GM12864 (cell line): ENCODE data around the gene SOX1.

Experiments
- DNase-seq: peaks from one replicate; pipeline ENCODE4 v3.0.0-alpha.2; 2011; ENCODE audit warnings: low read depth
- H3K4me3 ChIP-seq: 2 replicates; pipeline ENCODE4 v1.5.1; 2011; ENCODE audit warnings: mild to moderate bottlenecking, low read depth, low read length, control low read depth
- TF ChIP-seq, protein P1 (sequence below): IDR thresholded peaks from 2 replicates; pipeline ENCODE4 v1.5.1; 2011; ENCODE audit warnings: low read depth, mild to moderate bottlenecking, moderate library complexity, low read length, control low read depth, inconsistent platforms; ENCODE audit errors: missing control alignments

SOX1 gene

DNA sequence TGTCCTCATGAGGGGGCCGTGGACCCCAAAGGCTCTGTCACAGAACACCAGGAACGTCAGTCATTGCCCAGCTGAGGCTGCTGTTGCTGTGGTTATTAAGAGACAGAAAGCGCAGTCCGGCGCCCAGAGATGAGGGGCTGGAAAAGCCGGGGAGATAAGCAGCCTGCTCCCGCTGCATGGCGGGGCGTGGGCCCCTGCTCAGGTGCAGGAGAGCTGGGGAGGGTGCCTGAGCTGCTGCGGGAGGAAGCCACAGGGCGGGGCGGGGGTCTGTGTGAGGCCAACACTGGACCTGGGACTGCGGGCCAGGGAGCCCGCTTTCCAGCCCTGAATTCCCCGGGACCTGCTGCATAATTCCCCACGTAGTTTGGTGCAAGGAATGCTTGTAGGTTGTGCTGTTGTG, 11.3 kb downstream of the SOX1 start:
- TF ChIP-seq, protein P1, sequence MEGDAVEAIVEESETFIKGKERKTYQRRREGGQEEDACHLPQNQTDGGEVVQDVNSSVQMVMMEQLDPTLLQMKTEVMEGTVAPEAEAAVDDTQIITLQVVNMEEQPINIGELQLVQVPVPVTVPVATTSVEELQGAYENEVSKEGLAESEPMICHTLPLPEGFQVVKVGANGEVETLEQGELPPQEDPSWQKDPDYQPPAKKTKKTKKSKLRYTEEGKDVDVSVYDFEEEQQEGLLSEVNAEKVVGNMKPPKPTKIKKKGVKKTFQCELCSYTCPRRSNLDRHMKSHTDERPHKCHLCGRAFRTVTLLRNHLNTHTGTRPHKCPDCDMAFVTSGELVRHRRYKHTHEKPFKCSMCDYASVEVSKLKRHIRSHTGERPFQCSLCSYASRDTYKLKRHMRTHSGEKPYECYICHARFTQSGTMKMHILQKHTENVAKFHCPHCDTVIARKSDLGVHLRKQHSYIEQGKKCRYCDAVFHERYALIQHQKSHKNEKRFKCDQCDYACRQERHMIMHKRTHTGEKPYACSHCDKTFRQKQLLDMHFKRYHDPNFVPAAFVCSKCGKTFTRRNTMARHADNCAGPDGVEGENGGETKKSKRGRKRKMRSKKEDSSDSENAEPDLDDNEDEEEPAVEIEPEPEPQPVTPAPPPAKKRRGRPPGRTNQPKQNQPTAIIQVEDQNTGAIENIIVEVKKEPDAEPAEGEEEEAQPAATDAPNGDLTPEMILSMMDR: no peak
- no peak overlapping the region for H3K4me3 ChIP-seq
- DNase-seq: no peak

- TF ChIP-seq, protein P1: no peak
- DNase-seq: no peak
- no peak overlapping the region for H3K4me3 ChIP-seq
Measured at GRCh38 chr13:112078879-112079531, 12.1 kb downstream of the SOX1 start.

DNA sequence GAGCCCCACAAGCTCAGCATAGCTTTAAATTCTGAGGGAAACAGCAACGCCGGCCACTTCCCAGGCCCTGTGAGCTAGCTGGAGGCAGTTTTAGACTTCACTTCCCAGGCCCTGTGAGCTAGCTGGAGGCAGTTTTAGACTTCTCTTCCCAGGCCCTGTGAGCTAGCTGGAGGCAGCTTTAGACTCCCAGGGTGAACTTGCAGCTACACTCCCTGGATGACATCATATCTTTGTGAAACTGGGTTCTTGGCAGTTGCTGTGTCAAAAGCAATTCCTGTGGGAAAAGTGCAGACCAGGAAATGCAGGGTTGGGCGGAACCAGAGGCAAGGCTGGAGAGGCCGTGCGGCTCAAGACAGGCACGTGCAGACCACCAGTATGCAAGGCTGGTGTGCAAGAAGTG, 12.7 kb downstream of the SOX1 start:
- H3K4me3 ChIP-seq: no peak overlapping the region
- DNase-seq: no peak
- TF ChIP-seq, protein P1: no peak

- TF ChIP-seq, protein P1: no peak
- no peak for DNase-seq
- H3K4me3 ChIP-seq: no peak overlapping the region
Measured at GRCh38 chr13:112083971-112084370, 17.0 kb downstream of the SOX1 start.

GRCh38 chr13:112092453-112092852, 25.5 kb downstream of the SOX1 start:
- no peak for DNase-seq
- H3K4me3 ChIP-seq: no peak overlapping the region
- TF ChIP-seq, protein P1: no peak

GRCh38 chr13:112095354-112095753, 28.4 kb downstream of the SOX1 start:
- TF ChIP-seq, protein P1: no peak
- DNase-seq: no peak
- H3K4me3 ChIP-seq: no peak overlapping the region

GRCh38 chr13:112096959-112097358, 30.0 kb downstream of the SOX1 start:
- no peak for DNase-seq
- H3K4me3 ChIP-seq: no peak overlapping the region
- TF ChIP-seq, protein P1: no peak
